Dermis microvascular lymphatic vessel endothelial cell (primary cell): ENCODE data around the gene OR8B12. TPM values are rescaled to one million over a fixed set of nuclear protein-coding genes. Genes with fewer than 3 reads are reported as not detected.
"Not testable (repeated sequence)": the region's sequence is repeated elsewhere in the genome, so short reads cannot be mapped to it uniquely, and the experiment has no call there.

Experiments
- DNase-seq, 2 donors: peaks; one replicate each; pipeline versions ENCODE4 v3.0.0 to v3.0.0-alpha.2; 2010; ENCODE audit warnings: low read depth in 2 of 2
- total RNA-seq: library from RNA; depleted of rRNA; stranded (reverse); fragments of >200 nt; gene quantifications from 2 replicates; pipeline ENCODE4 v1.2.1, GENCODE V29; 2014

OR8B12 gene
- total RNA-seq, 1 donor from 2014 or later = not detected

DNA sequence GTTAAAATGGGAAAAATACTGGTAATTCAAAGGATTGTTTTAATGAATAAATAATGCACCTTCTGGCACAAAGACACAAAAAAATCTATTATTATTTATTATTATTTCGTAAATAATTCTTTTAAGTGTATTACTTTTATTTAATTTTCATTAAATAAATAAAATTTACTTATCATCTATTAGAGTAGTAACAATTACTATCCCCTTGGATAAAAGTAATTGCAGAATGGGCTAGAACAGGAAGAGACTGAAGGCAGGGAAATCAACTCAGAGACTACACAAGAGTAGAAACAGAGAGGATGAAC, 23.0 kb downstream of the OR8B12 start:
- no peak for DNase-seq

DNA sequence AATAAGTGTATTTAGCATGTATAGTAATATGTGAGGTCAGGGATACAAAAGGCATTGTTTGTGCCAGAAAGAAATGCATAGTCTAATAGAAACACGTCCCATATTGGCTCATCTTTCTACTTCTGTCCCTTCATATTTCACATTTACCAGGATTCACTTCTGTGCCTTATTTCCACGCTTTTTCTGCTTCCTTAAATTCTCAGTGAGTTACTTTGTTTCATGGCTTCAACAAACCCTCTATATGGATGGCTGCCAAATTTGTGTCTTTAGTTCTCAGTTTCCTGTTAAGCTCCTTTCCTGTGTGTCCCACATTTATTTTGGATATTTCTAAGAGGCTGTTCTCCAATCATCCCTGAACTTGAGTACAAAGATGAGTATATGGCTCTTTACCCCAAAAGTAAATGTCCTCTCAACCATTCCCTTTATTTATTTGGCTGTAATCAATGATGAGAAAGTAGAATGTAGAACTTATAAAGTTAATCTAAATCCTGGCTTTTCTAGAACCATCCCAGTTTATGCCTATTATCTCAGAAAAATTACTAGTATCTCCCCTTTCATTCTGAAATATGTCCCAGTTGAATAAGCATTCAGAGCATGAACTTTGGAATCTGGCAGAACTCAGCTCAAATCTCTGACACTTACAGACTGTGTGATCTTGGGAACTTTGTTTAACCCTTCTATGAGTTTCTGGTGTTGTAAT, 23.5 kb downstream of the OR8B12 start:
- DNase-seq = peak in 1 of 2 donors; percentile 3

DNA sequence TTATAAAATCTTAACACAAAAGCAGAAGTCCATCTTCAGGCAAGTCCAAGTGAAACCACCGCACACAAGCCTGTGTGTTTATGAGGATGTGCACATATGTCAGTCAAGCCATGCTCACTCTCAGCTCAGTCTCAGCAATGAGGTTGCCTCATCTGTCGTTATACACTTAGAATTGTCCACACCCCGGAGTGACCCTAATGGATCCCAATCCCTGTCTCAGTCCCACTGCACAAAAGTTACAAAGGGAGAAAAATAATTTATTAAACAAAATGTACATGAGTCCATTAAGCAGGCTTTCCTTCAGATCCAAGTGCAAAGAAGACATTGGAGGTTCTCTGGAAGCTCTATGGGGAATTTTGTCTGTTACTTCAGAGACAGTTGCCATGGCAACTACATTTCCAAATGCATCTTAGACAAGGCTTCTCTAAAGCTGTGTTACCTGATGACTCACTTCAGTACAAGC, 24.4 kb downstream of the OR8B12 start:
- DNase-seq = no peak

DNA sequence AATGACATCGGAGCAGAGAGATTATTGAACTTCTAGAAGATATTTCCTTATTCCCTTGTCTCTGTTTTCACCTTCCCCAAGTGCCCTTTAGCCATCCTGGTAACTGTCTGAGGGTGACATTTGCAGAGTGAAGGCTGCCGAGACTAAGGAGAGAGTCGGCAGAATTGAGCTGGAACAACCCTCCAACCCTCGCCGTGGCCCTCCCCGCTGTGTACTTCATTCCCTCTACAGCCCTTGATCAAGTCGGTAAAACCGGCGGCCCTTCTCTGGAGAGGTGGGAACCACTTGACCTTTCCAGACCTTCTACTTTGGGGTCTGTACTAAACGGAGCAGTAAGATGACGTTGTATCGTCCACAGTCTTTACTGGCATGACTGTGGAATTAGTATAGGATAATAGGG, 26.1 kb downstream of the OR8B12 start:
- no peak for DNase-seq

GRCh38 chr11:124514675-124515074, 28.8 kb downstream of the OR8B12 start:
- DNase-seq = not testable (repeated sequence)

GRCh38 chr11:124514131-124514530, 29.3 kb downstream of the OR8B12 start:
- no peak for DNase-seq

DNA sequence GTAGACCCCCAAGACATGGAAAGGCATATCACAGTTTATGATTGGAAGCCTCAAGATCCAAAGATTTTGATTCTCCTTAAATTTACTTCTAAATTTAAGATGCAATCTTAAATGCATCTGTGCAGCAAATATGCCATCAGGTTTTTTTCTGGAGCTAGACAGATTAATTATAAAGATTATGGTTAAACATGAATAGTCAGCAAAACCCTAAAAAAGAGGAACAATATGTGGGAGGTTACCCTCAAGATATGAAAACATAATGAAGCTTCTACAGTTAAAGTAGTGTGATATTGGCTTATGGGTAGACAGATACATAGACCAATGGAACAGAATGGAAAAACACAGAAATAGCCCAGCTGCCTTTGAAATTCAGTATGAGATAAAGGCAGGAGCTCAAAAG, 31.7 kb downstream of the OR8B12 start:
- no peak for DNase-seq

- no peak for DNase-seq
These were observed 33.2 kb downstream of the OR8B12 start for GRCh38 chr11:124510279-124510678.

- DNase-seq = no peak
These were observed 43.7 kb downstream of the OR8B12 start for GRCh38 chr11:124499711-124500110.

DNA sequence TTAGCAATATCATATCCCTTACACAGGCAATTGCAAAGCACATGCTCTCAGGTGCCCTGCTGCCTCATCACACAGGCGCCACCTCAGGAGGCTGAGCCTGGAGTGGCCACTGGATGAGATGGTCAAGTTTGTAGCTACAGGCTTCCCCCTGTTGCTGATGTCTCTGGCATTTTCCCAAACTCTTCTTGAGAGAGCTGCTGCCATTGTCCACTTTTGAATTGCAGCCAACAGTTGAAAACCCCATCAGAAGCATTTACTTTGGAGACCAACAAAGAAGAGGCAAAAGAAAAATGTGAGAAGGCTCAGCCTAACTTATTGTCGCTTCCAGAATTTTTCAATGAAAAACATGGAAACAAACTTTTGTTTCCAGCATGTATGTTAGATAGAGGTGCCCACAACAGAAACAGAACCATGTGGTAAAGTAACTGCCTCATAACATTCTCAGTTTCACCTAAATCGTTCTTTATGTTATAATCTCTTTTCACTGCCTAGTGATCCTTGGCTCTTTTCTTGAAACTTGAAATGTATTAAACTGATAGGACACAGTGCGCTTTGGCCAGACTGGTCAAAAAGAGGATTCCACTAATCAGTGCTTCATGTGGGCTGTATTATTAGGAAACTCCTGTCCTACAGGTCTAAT, 50.3 kb downstream of the OR8B12 start:
- DNase-seq = peak in 1 of 2 donors; percentile 12

Other genes starting within 250 kb of the OR8B12 start
- gene OR8D1, start 229.7 kb downstream of the OR8B12 start, total RNA-seq = not detected in 2 replicates
- not detected in 2 replicates for gene OR8D2, start 223.5 kb downstream of the OR8B12 start, total RNA-seq
- gene OR8B2, start 159.2 kb downstream of the OR8B12 start, total RNA-seq = not detected in 2 replicates
- not detected in 2 replicates for gene OR8B3, start 144.6 kb downstream of the OR8B12 start, total RNA-seq
- not detected in 2 replicates for gene OR8B4, start 118.8 kb downstream of the OR8B12 start, total RNA-seq
- gene OR8B8, start 98.0 kb downstream of the OR8B12 start, total RNA-seq = not detected in 2 replicates
- gene OR8A1, start 26.3 kb upstream of the OR8B12 start, total RNA-seq = not detected in 2 replicates
- not detected in 2 replicates for gene PANX3, start 67.8 kb upstream of the OR8B12 start, total RNA-seq
- gene TBRG1, start 79.2 kb upstream of the OR8B12 start, total RNA-seq = 12.6 and 16.7 TPM in 2 replicates
- 6.8 and 14.4 TPM in 2 replicates for gene SIAE, start 130.1 kb upstream of the OR8B12 start, total RNA-seq
- 3.5 and 4.5 TPM in 2 replicates for gene SPA17, start 130.2 kb upstream of the OR8B12 start, total RNA-seq
- gene NRGN, start 196.3 kb upstream of the OR8B12 start, total RNA-seq = 0.25 and 0.64 TPM in 2 replicates
- 0.13 TPM in 1 of 2 replicates, not detected in the other for gene VSIG2, start 208.6 kb upstream of the OR8B12 start, total RNA-seq
- 20.1 and 29.3 TPM in 2 replicates for gene ESAM, start 218.6 kb upstream of the OR8B12 start, total RNA-seq